CD4-positive, alpha-beta T cell treated with Interleukin-6 at 100 ng/mL for 8 hours (primary cell): ENCODE results near the gene C2CD4D.

Experiments used
- DNase-seq: peaks from one replicate; pipeline ENCODE4 v3.0.0-alpha.2; 2020; ENCODE audit warnings: mixed read lengths, low spot score

C2CD4D gene

GRCh38 chr1:151814971-151815545 lies 24.6 kb downstream of the C2CD4D start:
- DNase-seq: no peak

- DNase-seq: no peak
Observed at GRCh38 chr1:151814426-151814825, 25.2 kb downstream of the C2CD4D start.

DNA sequence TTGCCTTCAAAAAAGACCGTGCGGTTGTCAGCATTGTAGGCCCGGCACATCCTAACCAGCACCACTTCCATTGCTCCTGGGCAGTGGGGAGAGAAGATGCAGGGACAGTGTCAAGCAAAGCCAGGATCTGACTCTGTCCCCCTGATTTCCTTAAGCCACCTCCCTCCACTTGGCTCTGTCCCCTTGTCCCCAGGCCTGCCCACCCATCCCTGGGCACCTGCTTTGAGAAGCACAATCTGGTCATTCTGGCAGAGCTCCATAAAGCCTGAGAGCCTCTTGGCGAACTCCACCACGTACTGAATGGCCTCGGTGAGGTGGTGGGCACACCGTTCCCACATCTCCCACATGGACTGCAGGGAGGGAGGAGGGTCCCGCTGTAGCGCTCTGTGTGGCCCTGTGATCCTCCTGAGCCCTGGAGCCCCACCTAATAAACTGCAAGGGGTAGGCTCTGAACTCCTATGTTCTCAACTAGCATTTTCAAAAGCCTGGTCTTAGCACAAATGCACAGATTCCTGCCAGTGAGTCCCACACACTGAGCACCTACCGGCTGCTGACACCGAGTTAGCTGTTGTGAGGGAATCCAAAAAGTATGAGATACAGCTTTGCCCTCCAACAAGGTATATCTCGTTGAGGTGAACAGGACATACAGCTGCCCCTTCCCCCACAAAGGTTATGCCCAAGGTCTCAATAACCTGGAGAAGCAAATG lies 26.2 kb downstream of the C2CD4D start:
- no peak for DNase-seq

DNA sequence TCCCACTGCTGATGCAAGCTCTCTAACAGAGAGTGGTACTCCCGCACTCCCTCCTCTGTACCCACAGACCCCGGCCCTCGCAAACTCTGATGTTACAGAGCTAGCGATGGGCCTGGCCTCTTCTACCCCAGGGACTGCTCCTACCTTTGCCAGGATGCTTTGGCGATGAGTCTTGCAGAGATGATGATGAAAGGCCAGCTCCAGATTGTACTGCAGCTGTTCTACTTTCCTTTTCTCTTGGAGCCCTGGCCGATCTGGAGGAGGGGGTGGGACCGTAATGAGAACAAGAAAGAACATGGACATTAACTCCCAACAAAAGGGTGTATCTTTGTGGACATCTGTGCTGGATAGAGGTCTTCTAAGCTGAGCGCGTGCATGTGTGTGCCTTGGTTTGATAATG lies 28.4 kb downstream of the C2CD4D start:
- no peak for DNase-seq

DNA sequence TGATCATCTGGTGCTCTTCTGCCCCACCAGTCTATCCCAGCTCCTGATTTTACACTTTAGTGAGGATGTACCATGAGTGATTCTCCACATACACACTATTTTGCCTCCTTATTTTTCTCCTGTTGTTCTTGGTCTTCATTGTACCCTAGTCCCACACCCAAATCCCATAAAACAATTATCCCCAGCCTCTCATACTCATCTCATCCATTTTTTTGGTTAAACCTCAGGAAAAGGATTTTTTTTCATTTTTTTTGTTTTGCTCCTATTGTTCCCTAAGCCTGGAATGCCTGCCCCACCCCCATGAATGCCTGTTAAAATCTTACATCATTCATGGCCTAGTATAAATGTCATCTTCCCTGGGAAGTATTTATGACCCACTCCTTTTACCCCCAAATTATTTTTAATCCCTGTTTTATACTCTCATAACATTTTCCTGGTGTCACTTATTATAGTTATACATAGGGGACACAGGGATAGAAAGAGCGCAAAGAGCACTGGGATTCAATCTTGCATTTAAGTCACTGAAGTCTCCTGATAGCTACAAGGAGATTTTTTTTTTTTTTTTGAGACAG lies 29.5 kb downstream of the C2CD4D start:
- no peak for DNase-seq

- DNase-seq: no peak
Observed at GRCh38 chr1:151809290-151809984, 30.2 kb downstream of the C2CD4D start.

DNA sequence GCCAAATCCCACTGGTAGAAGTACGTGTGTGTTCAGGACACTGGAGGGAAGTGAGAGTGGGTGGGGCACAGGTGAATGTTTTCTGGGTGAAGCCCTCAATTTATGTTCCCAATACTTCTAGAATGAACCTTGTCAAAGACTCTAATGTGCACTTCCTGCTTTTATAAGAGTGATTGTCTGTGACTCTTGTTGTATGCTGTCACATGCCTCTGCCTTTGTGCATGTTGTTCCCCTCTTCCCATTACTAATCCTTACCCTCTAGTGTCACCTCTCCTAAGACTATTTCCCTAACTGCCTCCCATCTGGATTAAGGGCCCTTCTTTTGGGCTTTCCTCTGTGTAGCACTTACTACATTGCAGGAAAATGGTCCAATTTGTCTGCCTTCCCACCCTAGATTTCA lies 31.9 kb downstream of the C2CD4D start:
- no peak for DNase-seq

DNA sequence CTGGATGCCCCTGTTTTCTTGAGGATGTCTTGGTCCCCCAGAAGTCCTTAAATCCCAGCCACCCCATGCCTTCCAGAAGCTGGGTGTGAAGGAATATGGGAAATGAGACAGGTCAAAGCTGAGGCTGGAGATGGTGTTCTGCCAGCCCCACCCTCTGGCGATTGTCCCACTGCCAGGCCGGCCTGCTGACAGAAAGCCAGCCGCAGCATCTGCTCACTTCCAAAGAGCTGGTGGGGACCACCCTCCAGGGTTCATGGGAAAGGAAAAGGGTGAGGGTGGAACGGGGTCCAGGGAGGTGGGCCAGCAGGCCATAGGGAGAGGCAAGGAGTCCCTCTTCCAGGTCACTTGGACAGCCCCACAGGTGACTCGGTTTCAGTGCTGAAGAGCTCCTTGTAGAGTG lies 32.5 kb downstream of the C2CD4D start:
- no peak for DNase-seq

DNA sequence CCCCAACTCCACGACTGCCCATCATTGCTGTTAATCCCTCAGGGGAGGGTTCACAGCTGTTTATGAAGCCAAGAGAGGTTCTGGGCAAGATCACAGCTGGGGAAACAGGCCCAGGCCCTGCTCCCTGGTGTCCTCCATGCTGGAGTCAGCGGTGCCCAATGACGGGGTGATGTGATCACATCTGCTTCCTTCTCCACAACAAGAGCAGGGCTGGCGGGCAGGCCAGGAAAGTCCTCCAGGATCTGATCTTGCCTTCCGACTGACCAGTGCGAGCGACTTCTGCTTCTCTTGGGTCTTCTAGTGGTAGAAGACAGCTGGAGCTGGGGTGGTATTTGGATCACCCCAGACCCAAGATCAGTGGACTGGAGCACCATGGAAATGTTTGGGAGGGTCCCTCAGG lies 33.5 kb downstream of the C2CD4D start:
- DNase-seq: no peak

- no peak for DNase-seq
Observed at GRCh38 chr1:151805066-151805820, 34.4 kb downstream of the C2CD4D start, which contains the start of gene LINGO4. LINGO4 (minus strand) TSS chr1:151805419; CDS start chr1:151802704, 2,715 bp downstream.

GRCh38 chr1:151803915-151804314 lies 35.7 kb downstream of the C2CD4D start:
- DNase-seq: no peak

DNA sequence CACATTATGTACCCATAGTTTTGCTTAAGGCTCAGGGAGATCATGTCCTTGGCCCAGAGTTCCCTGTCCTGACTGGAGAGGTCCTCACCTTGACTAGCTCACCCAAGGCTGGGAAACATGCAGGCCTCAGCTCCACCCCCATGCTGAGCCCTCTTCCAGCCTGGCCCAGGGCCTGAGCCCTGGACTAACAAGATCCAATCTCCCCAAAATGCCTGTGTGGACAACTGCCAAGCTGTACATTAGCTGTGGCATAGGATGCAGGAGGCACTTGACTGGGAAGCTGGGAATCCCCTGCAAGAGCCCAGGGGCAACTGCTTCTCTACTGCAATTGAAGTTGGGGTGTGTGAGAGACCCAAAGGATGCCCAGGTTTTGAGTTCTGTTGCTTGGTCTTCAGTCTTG lies 36.5 kb downstream of the C2CD4D start:
- DNase-seq: no peak

DNA sequence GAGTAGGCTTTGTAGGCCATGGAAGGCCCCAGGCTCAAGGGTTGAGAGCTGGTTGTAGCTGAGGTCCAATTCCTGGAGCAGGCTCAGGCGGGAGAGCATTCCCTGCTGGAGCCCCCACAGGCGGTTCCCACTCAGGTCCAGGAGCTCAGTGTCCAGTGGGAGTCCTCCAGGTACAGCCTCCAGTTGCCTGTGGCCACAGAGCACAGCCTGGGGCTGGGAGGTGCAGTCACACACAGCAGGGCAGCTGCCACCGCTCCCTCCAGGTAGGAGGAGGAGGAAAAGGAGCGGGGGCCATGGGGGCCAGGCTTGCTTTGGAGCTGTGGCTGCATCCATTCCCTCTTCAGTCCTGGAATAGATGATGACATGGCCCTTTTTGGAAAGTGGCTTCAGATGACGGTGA lies 37.2 kb downstream of the C2CD4D start:
- DNase-seq: no peak

- DNase-seq: no peak
Observed at GRCh38 chr1:151801846-151802245, 37.8 kb downstream of the C2CD4D start.

- DNase-seq: no peak
Observed at GRCh38 chr1:151801310-151801820, 38.3 kb downstream of the C2CD4D start.

DNA sequence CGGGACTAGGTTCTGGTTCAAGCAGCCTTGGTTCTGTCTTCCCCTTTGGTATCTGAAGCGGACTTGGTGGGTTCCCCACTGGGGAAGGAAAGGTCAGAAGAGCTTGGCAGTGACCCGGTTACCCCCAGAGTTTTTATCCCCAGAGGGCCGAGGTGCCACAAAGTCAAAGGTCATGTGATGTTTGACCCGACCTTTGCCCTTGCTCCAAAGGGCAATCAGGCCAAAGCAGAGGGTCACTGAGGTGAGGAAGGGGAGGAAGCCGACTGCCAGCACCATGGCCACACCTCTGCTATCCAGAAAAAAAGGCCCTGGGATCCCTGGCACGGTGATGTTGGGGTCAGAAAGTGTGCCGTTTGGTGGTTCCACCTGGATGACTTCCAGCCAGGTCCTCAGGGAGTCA lies 38.8 kb downstream of the C2CD4D start:
- DNase-seq: no peak

DNA sequence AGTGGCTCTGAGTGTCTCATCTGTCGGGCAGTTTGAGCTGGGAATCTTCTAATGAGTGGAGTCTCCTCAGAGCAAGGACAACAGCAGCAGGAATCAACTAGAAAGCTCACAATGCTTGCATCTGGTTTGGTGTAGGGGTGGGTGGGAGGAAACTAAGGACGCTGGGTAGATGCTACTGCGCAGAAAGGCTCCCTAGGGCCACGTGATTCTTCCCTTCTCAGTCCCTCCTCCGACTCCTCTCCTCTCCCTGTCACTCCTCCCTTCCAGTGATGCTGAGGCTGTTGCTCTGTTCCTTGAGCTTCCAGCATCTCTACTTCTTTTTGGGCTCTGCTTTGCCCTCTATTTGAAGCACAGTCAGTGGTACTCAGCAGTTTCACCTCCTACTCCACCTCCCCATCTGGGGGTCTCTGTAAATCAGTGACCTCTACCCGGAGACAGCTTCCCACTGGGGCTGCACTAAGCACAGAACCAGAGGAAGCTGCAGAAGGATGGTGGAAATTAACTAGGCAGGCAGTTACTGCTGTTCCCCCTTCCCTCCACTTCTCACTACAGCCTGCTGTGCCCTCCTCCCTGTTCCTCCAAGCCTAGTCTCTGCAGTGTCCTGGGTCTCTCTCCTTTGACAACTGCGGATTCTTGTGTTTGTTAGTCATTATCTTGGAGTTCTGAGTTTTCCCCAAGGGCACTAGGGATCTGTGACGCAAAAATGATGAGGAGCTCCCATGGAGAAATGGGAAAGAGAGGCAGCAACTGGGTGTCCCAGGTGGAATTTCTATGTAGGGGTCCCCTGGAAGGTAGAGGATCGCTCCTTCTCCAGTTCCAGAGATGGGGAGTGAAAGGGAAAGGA lies 40.2 kb downstream of the C2CD4D start:
- DNase-seq: no peak

DNA sequence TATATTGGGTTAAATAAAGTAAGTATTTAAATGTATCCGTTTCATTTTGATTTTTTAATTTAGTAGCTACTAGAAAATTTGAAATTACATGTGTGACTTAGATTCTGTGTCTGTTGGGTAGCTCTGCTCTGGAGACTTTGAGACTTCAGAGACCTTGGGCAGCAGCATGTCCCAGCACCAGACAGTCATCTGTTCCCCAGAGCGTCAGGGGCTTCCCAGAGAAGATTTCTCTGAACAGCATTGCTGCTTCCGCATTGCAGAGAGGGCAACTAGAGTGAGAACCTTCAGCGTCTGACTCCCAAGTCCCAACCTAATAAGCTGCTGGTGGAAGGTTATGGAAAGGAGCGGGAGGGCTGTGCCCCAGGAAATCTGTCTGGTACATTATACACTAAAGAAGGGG lies 41.0 kb downstream of the C2CD4D start:
- no peak for DNase-seq

GRCh38 chr1:151790940-151791651 lies 48.5 kb downstream of the C2CD4D start:
- no peak for DNase-seq
